ENCODE data around the gene PCCA.

DNA sequence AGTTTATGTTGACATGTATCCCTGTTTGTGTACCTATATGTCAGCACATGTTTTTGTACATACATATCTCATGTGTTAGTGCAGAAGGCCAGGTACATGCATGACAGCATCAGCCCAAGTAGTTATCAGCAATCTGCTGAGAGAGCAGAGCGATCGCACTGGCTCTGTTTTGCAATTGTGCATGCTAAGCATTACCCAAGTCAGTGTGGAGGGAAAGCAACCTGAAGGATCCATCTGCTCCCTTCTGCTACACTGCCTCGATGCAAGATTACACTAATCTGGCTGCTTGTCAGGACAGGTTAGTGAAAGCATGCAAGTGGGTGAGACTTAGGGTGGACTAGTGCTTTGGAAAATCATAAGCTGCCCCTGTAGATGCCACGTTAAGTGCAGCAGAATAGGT, 211.8 kb downstream of the PCCA start:
- TF ChIP-seq, protein P1, sequence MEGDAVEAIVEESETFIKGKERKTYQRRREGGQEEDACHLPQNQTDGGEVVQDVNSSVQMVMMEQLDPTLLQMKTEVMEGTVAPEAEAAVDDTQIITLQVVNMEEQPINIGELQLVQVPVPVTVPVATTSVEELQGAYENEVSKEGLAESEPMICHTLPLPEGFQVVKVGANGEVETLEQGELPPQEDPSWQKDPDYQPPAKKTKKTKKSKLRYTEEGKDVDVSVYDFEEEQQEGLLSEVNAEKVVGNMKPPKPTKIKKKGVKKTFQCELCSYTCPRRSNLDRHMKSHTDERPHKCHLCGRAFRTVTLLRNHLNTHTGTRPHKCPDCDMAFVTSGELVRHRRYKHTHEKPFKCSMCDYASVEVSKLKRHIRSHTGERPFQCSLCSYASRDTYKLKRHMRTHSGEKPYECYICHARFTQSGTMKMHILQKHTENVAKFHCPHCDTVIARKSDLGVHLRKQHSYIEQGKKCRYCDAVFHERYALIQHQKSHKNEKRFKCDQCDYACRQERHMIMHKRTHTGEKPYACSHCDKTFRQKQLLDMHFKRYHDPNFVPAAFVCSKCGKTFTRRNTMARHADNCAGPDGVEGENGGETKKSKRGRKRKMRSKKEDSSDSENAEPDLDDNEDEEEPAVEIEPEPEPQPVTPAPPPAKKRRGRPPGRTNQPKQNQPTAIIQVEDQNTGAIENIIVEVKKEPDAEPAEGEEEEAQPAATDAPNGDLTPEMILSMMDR (IDR thresholded peaks at IDR 0.05), result no peak
- no peak for TF ChIP-seq POLR2A (IDR thresholded peaks at IDR 0.05)
